Stimulated activated CD4-positive, alpha-beta T cell treated with anti-CD3 and anti-CD28 coated beads, Interleukin-4, amount 100 ng/mL, for 4 hours (primary cell): ENCODE results near the gene ARL11.

Experiments
- DNase-seq, 2 experiments: peaks; one replicate each; pipeline ENCODE4 v3.0.0-alpha.2; 2020

ARL11 gene

GRCh38 chr13:49649963-49650312 is 21.6 kb downstream of the ARL11 start:
- no peak for DNase-seq

- DNase-seq: no peak
Measured at GRCh38 chr13:49651570-49652354, 23.5 kb downstream of the ARL11 start.

- no peak for DNase-seq
Measured at GRCh38 chr13:49652355-49653305, 24.3 kb downstream of the ARL11 start.

- no peak for DNase-seq
Measured at GRCh38 chr13:49653478-49653877, 25.2 kb downstream of the ARL11 start.

- DNase-seq: no peak
Measured at GRCh38 chr13:49654011-49654410, 25.7 kb downstream of the ARL11 start.

GRCh38 chr13:49655906-49656305 is 27.6 kb downstream of the ARL11 start:
- no peak for DNase-seq

- DNase-seq: no peak
Measured at GRCh38 chr13:49657241-49657641, 28.9 kb downstream of the ARL11 start.

GRCh38 chr13:49664606-49665005 is 36.3 kb downstream of the ARL11 start:
- no peak for DNase-seq

GRCh38 chr13:49667773-49668172 is 39.5 kb downstream of the ARL11 start:
- no peak for DNase-seq

- no peak for DNase-seq
Measured at GRCh38 chr13:49669735-49670309, 41.5 kb downstream of the ARL11 start.

GRCh38 chr13:49670828-49671227 is 42.5 kb downstream of the ARL11 start:
- DNase-seq: no peak

- no peak for DNase-seq
Measured at GRCh38 chr13:49676581-49677298, 48.4 kb downstream of the ARL11 start.

GRCh38 chr13:49678191-49678914 is 50.0 kb downstream of the ARL11 start:
- DNase-seq: no peak

GRCh38 chr13:49679246-49679645 is 50.9 kb downstream of the ARL11 start:
- DNase-seq: no peak

GRCh38 chr13:49681842-49682435 is 53.6 kb downstream of the ARL11 start:
- no peak for DNase-seq
